ENCODE measurements around the gene PRUNE2. TPM values are rescaled to one million over a fixed set of nuclear protein-coding genes. Genes with fewer than 3 reads are reported as not detected.

The PRUNE2 gene
- total and polyA plus RNA-seq, 2 of the 8 experiments (the other 6 are each of a cell fraction or from before 2014, with no cell fraction given): 5.5 to 13.3 TPM

- no peak for TF ChIP-seq CHD7 (IDR thresholded peaks at IDR 0.05; ENCODE audit: insufficient replicate concordance, low read length)
- TF ChIP-seq RXRA (IDR thresholded peaks at IDR 0.05; ENCODE audit: insufficient read depth, low read depth, low read length): no peak
- TF ChIP-seq PHF8 (conservative IDR thresholded peaks at IDR 0.05; ENCODE audit: low read depth, low read length): no peak
- no peak for TF ChIP-seq CTCF (IDR thresholded peaks at IDR 0.05; ENCODE audit: control extremely low read depth in 1 of 3, insufficient read depth in 1 of 3, low read depth in 1 of 3, low read length in 3 of 3)
- no peak for TF ChIP-seq SIX5 (IDR thresholded peaks at IDR 0.05; ENCODE audit: low read depth, low read length)
- TF ChIP-seq BCL11A (IDR thresholded peaks at IDR 0.05; ENCODE audit: low read depth in 2 of 2, low read length in 2 of 2): no peak
- no peak for TF ChIP-seq HDAC6 (IDR thresholded peaks at IDR 0.05; ENCODE audit: low read depth, low read length)
- no peak for TF ChIP-seq CREB1 (IDR thresholded peaks at IDR 0.05)
Measured at GRCh38 chr9:76561900-76562299, 344.0 kb downstream of the PRUNE2 start (continued).

Data from H1 (cell line).